Colonic mucosa (tissue), 4 donors: ENCODE results near the gene NLRP4. TPM values are rescaled to one million over a fixed set of nuclear protein-coding genes. Genes with fewer than 3 reads are reported as not detected.

Experiments used
- DNase-seq: peaks from one replicate; pipeline ENCODE4 v3.0.0-alpha.2; 2020
- H3K27ac ChIP-seq: fragments of 200-600 bp; one replicate; pipeline ENCODE4 v1.8.0; 2021
- H3K27me3 ChIP-seq: fragments of 200-600 bp; one replicate; pipeline ENCODE4 v1.8.0; 2021
- H3K36me3 ChIP-seq: fragments of 200-600 bp; one replicate; pipeline ENCODE4 v1.8.0; 2021
- H3K4me1 ChIP-seq: fragments of 200-600 bp; one replicate; pipeline ENCODE4 v1.8.0; 2021; ENCODE audit warnings: mild to moderate bottlenecking
- H3K4me3 ChIP-seq: fragments of 200-600 bp; one replicate; pipeline ENCODE4 v1.8.0; 2021
- H3K9ac ChIP-seq, 2 donors: one replicate each; pipeline ENCODE4 v1.7.0; 2013; ENCODE audit warnings: control low read depth in 2 of 2, low read depth in 2 of 2, low read length in 2 of 2
- H3K9me3 ChIP-seq: fragments of 200-600 bp; one replicate; pipeline ENCODE4 v1.8.0; 2021
- intact Hi-C: fragments of 100-400 bp; cut with DNase I; formaldehyde crosslinking; loops from one replicate; pipeline ENCODE4 v1.14.1; 2022
- total RNA-seq, 2 donors: library from RNA; stranded (reverse); fragmentation: NEBNext Ultra II Directional in 1 of 2; extraction: Animal tissue kit (Norgen Biotek cat#: 25700) in 1 of 2; gene quantifications; one replicate each; pipeline ENCODE4 v1.2.1, GENCODE V29; 2021
- TF ChIP-seq, protein P1 (sequence below): fragments of 200-600 bp; IDR thresholded peaks from one replicate; pipeline ENCODE4 v1.8.0; 2022; ENCODE audit warnings: antibody characterized with exemption, mild to moderate bottlenecking
- donor health status: healthy.
- donor health status: DM: no; HTN: no; CAD: no.
- donor health status: DM: no; HTN: no; CAD: no.

NLRP4 gene, protein sequence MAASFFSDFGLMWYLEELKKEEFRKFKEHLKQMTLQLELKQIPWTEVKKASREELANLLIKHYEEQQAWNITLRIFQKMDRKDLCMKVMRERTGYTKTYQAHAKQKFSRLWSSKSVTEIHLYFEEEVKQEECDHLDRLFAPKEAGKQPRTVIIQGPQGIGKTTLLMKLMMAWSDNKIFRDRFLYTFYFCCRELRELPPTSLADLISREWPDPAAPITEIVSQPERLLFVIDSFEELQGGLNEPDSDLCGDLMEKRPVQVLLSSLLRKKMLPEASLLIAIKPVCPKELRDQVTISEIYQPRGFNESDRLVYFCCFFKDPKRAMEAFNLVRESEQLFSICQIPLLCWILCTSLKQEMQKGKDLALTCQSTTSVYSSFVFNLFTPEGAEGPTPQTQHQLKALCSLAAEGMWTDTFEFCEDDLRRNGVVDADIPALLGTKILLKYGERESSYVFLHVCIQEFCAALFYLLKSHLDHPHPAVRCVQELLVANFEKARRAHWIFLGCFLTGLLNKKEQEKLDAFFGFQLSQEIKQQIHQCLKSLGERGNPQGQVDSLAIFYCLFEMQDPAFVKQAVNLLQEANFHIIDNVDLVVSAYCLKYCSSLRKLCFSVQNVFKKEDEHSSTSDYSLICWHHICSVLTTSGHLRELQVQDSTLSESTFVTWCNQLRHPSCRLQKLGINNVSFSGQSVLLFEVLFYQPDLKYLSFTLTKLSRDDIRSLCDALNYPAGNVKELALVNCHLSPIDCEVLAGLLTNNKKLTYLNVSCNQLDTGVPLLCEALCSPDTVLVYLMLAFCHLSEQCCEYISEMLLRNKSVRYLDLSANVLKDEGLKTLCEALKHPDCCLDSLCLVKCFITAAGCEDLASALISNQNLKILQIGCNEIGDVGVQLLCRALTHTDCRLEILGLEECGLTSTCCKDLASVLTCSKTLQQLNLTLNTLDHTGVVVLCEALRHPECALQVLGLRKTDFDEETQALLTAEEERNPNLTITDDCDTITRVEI
- total RNA-seq, result not detected

DNA sequence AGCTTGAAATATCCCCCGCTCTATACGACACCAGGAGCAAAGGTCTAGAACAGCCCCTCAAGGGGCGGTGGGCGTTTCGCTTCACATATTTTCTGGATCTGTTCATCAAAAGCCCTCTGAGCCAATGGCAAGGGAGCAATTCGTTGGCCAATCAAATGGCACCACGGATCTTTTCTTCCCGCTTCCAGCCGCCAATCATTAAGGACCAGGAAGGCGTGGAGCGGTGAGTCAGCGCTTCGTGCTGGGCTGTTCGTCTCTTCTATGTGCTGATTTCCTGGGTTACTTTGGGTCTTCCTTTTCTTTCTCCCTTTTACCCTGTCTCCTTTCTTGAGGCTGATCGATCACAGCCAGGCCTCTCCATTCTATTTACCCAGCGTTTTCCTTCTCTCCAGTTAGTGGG is at the start of gene NLRP4:
TSS of gene NLRP4 (plus strand) at position 201 of the 400 bp plus-strand sequence. CDS start 15,541 bp downstream, outside the sequence.
- Histone ChIP-seq H3K9ac (no peak within 1 kb of the TSS), H3K27ac (no peak within 1 kb of the TSS), H3K9me3 (no peaks in the 10 kb centered on the region), H3K27me3 (no peaks in the 10 kb centered on the region), H3K36me3 (no peaks in the 10 kb centered on the region), H3K4me1 (no peaks in the 10 kb centered on the region), H3K4me3 (no peak within 1 kb of the TSS)
- intact Hi-C loops, result no loop called here
- DNase-seq, result no peak
- TF ChIP-seq, protein P1, sequence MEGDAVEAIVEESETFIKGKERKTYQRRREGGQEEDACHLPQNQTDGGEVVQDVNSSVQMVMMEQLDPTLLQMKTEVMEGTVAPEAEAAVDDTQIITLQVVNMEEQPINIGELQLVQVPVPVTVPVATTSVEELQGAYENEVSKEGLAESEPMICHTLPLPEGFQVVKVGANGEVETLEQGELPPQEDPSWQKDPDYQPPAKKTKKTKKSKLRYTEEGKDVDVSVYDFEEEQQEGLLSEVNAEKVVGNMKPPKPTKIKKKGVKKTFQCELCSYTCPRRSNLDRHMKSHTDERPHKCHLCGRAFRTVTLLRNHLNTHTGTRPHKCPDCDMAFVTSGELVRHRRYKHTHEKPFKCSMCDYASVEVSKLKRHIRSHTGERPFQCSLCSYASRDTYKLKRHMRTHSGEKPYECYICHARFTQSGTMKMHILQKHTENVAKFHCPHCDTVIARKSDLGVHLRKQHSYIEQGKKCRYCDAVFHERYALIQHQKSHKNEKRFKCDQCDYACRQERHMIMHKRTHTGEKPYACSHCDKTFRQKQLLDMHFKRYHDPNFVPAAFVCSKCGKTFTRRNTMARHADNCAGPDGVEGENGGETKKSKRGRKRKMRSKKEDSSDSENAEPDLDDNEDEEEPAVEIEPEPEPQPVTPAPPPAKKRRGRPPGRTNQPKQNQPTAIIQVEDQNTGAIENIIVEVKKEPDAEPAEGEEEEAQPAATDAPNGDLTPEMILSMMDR, result no peak

DNA sequence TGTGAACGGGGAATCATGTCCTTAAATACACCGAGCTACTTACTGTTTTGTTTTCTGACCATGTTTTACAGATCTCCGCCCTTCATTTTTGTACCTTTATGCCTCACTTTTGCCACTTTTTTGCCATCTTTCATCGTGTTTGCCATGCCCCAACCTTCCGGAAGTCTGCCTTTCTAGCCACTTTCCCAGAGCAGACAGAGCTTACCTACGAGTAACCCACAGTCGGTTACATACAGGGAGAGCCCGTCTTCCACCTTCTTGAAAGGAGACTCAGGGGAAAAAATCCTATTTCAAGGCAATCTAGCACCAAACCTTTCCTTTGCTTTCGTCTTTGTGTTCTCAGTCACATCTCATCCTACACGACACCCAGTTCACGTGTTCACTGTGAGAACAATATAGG is 41.3 kb upstream of the NLRP4 start:
- no peak overlapping the region for H3K9ac ChIP-seq
- TF ChIP-seq, protein P1, result no peak
- H3K9me3 ChIP-seq, result no peaks in the 10 kb centered on the region
- H3K4me3 ChIP-seq, result no peak overlapping the region
- H3K36me3 ChIP-seq, result no peaks in the 10 kb centered on the region
- intact Hi-C loops, result no loop called here
- no peaks in the 10 kb centered on the region for H3K4me1 ChIP-seq
- no peaks in the 10 kb centered on the region for H3K27me3 ChIP-seq
- H3K27ac ChIP-seq, result no peak overlapping the region
- no peak for DNase-seq

DNA sequence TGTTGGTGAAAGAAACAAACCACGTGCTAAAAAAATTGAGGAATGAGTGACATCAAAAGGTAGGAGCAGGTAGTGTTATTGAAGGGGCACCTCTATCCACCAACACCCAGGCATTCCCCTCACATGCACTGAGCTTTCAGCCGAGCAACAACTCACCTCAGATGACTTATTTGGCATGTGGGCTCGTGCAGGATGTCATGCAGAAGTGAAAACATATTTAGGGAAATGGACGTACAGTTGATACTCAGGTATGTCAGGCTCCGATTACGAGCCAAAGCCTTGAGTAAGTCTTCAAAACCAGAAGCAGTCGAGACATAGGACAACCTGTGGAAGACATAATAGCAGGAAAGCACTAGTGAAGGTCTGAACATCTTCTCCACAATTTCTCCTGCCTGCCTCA is 34.9 kb upstream of the NLRP4 start:
- Histone ChIP-seq H3K27ac (no peak overlapping the region), H3K36me3 (no peaks in the 10 kb centered on the region), H3K4me1 (no peaks in the 10 kb centered on the region), H3K4me3 (no peak overlapping the region), H3K9me3 (no peaks in the 10 kb centered on the region), H3K27me3 (no peaks in the 10 kb centered on the region), H3K9ac (no peak overlapping the region)
- intact Hi-C loops, result no loop called here
- DNase-seq, result no peak
- TF ChIP-seq, protein P1, result no peak

DNA sequence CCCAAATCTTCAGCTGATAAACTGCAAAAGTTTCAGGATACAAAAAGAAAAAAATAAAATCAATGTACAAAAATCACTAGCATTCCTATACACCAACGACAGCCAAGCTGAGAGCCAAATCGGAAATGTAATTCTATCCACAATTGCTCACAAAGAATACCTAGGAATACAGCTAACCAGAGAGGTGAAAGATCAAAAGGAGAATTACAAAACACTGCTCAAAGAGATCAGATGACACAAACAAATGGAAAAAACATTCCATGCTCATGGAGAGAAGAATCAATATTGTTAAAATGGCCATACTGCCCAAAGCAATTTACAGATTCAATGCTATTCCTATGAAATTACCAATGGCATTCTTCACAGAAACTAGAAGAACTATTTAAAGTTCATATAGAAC is 34.1 kb upstream of the NLRP4 start:
- H3K36me3 ChIP-seq, result no peaks in the 10 kb centered on the region
- no peak overlapping the region for H3K9ac ChIP-seq
- TF ChIP-seq, protein P1, result no peak
- H3K27ac ChIP-seq, result no peak overlapping the region
- no peak overlapping the region for H3K4me3 ChIP-seq
- no peaks in the 10 kb centered on the region for H3K27me3 ChIP-seq
- intact Hi-C loops, result no loop called here
- no peaks in the 10 kb centered on the region for H3K9me3 ChIP-seq
- H3K4me1 ChIP-seq, result no peaks in the 10 kb centered on the region
- DNase-seq, result no peak

DNA sequence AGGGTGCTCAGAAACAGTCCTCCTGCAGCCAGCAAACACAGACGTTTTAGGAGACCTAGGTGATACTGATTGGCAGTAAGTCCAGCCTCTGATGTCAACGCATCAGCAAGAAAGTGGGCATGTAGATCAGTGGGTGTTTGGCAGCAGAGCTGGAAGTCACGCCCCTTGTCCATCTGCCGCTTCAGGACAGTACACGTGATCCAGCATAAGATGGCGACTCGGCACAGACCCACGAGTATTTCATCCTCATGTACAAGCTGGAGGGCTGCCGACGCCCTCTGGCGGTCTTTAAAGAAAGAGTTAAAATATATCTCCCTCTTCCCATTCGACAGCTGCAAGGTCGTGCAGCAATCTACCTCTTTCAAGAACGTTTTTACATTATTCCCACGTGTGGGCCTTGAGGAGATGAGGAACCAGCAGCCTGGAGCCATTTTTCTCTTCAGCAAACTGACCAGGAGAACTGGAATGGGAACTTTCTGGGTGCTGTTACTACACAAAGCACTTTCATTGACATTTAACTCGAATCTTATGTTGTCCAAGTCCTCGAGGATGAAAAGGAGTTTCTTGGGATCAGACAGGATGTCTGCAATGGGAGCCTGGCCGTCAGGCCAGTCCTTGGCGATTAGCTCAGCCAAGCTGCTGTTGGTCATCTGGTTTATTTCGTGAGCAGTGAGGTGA is 26.8 kb upstream of the NLRP4 start:
- Histone ChIP-seq H3K36me3 (no peaks in the 10 kb centered on the region), H3K9me3 (no peaks in the 10 kb centered on the region), H3K4me3 (no peak overlapping the region), H3K4me1 (no peaks in the 10 kb centered on the region), H3K27me3 (no peaks in the 10 kb centered on the region), H3K27ac (no peak overlapping the region), H3K9ac (no peak overlapping the region)
- DNase-seq, result peak; percentile 63
- intact Hi-C loops, result loop anchor here (5.0 kb wide), 2 partner anchors 102 to 177 kb away; no protein-coding TSS in a partner anchor
- TF ChIP-seq, protein P1, result peak; percentile 43
